ENCODE measurements around the gene TSACC. TPM values are rescaled to one million over a fixed set of nuclear protein-coding genes. Genes with fewer than 3 reads are reported as not detected.
A peak's percentile ranks its signal among the peaks of the same experiment; 100 is the strongest.
"Not testable (repeated sequence)": the region's sequence is repeated elsewhere in the genome, so short reads cannot be mapped to it uniquely, and the experiment has no call there.

The TSACC gene
- total RNA-seq, 1 donor from 2014 or later: 0.65 TPM

DNA sequence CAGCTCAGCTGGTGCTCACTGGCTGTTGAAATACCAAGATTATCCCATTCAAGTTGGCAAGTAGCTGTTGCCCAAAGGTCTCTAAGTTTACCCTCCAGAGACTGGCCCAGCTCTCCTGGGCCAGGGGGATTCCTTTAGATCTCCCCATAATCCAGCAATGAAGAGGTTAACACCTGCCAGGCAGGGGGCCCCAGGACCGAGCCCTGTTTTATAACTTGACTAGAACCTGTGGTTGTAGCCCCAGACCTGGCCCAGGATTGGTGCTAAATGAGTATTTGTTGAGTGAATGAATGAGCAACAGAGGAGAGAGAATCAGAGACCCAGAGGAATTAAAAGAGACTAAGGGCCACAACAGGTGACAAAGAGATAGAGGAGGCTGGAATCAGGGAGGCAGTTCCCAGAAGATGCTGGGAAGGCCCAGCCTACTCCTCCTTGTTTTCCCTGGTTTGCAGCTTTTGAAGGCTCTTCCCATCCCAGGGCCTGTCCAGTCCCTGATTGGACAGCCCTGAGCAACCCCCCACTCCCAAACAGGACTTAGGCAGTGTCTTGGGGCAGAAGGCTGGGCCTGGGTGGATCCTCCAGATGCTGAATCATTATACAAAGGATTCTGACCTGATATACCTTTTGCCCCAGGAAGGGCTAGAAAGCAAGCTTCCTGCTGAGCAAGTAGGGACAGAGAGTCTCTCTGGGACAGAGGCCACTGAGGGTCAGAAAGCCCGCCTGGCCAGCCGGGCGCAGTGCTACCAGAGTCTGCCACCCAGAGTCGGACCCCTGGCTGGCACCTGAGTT lies 28.2 kb downstream of the TSACC start:
- TF ChIP-seq, protein P1, sequence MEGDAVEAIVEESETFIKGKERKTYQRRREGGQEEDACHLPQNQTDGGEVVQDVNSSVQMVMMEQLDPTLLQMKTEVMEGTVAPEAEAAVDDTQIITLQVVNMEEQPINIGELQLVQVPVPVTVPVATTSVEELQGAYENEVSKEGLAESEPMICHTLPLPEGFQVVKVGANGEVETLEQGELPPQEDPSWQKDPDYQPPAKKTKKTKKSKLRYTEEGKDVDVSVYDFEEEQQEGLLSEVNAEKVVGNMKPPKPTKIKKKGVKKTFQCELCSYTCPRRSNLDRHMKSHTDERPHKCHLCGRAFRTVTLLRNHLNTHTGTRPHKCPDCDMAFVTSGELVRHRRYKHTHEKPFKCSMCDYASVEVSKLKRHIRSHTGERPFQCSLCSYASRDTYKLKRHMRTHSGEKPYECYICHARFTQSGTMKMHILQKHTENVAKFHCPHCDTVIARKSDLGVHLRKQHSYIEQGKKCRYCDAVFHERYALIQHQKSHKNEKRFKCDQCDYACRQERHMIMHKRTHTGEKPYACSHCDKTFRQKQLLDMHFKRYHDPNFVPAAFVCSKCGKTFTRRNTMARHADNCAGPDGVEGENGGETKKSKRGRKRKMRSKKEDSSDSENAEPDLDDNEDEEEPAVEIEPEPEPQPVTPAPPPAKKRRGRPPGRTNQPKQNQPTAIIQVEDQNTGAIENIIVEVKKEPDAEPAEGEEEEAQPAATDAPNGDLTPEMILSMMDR (IDR thresholded peaks at IDR 0.05; ENCODE audit: unreplicated experiment): no peak
- peaks cover 4% of the 10 kb centered on the region for H3K4me1 Mint-ChIP-seq (ENCODE audit: low read depth)

DNA sequence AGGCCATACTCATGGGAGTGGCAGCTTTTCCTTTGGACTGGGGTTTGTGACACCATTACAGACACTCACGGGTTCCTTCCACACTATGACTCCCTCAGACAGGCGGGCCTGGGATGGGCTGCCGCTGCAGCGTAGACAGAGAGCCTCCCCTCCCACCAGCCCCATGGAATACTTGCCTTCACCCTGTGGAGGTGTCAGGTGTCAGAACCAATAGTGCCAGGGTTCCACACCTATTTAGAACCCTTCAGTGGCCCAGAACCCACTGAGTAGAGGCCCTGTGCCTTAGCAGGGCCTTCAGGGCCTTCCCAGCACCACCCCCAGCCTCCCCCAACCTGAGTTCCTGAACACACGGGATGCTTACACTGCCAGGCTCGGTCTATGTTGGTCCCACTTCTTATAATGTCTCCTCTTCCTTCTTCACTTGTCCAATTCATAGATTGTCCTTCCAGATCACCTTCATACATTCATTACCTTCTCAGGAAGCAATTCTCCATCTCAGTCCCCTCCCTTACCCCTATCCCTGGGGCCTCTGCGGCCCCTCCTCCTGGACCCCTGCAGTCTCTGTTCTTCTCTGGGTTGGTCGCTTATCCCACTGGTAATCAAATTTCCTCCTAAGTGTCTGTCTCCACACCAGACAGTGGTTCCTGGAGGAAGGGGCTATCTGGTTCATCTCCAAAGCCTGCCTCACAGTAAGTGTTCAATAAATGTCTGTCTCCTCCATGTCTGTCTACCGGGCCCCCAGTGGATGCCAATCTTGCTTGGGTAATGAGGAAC lies 29.2 kb downstream of the TSACC start:
- H3K27me3 Mint-ChIP-seq: peaks cover 44% of the 10 kb centered on the region
- TF ChIP-seq, protein P1 (IDR thresholded peaks at IDR 0.05; ENCODE audit: unreplicated experiment): no peak
- H3K9me3 Mint-ChIP-seq (ENCODE audit: low read depth): no peaks in the 10 kb centered on the region
- no peak for DNase-seq (ENCODE audit: low spot score, unreplicated experiment)
- H3K4me1 Mint-ChIP-seq (ENCODE audit: low read depth): peaks cover 4% of the 10 kb centered on the region
- H3K27ac Mint-ChIP-seq: no peak overlapping the region
- H3K4me3 Mint-ChIP-seq (ENCODE audit: low read depth): no peak overlapping the region
- H3K36me3 Mint-ChIP-seq (ENCODE audit: insufficient read depth): no peaks in the 10 kb centered on the region

More for the DNA sequence above, 28.2 kb downstream of the TSACC start:
- H3K27me3 Mint-ChIP-seq: peaks cover 35% of the 10 kb centered on the region
- H3K9me3 Mint-ChIP-seq (ENCODE audit: low read depth): no peaks in the 10 kb centered on the region
- DNase-seq (ENCODE audit: low spot score, unreplicated experiment): no peak
- H3K4me3 Mint-ChIP-seq (ENCODE audit: low read depth): no peak overlapping the region
- no peak overlapping the region for H3K27ac Mint-ChIP-seq
- no peaks in the 10 kb centered on the region for H3K36me3 Mint-ChIP-seq (ENCODE audit: insufficient read depth)

- H3K4me1 Mint-ChIP-seq (ENCODE audit: low read depth): peaks cover 4% of the 10 kb centered on the region
- no peak overlapping the region for H3K27ac Mint-ChIP-seq
- H3K27me3 Mint-ChIP-seq: peaks cover 46% of the 10 kb centered on the region
- DNase-seq (ENCODE audit: low spot score, unreplicated experiment): no peak
- TF ChIP-seq, protein P1 (IDR thresholded peaks at IDR 0.05; ENCODE audit: unreplicated experiment): no peak
- no peaks in the 10 kb centered on the region for H3K36me3 Mint-ChIP-seq (ENCODE audit: insufficient read depth)
- no peak overlapping the region for H3K4me3 Mint-ChIP-seq (ENCODE audit: low read depth)
- H3K9me3 Mint-ChIP-seq (ENCODE audit: low read depth): no peaks in the 10 kb centered on the region
Measured at GRCh38 chr1:156368157-156368658, 29.9 kb downstream of the TSACC start.

DNA sequence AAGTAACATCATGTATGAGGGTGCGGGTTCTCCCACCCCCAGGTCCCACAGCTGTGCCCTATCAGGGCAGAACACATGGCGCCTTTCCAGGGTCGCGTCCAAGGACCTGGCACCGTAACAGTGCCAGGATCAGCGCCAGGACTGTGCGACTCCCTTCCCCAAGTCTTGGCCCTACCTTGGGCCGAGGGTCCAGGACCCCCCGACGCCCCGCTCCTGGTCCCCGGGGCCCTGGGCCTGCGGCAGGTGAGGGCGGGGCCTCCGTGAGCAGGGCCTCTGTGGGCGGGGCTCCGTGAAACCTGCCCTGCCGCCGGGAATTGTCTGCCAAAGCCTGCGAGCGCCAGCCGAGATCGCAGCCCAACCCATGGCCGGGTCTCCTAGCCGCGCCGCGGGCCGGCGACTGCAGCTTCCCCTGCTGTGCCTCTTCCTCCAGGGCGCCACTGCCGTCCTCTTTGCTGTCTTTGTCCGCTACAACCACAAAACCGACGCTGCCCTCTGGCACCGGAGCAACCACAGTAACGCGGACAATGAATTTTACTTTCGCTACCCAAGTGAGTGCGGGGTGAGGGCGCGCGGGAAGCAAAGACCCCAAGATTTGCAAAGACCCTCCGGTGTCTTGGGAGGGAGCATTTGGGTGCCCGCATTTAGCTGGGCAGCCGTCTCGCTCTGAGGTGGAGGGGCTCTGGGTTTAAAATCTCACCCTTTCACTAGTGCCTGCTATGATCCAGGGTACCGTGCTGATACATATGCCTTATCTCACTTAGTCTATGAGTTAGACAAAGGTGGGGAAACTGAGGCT lies 30.8 kb downstream of the TSACC start, which contains the start of gene RHBG:
Gene RHBG, plus strand, starts transcription at position 323 of the 796 bp plus-strand sequence. Its CDS starts 39 bp downstream, at position 362.
- Mint-ChIP-seq H3K4me1 (ENCODE audit: low read depth) (peaks cover 4% of the 10 kb centered on the region), H3K27ac (no peak within 1 kb of the TSS), H3K9me3 (ENCODE audit: low read depth) (no peaks in the 10 kb centered on the region), H3K27me3 (peaks cover 43% of the 10 kb centered on the region), H3K36me3 (ENCODE audit: insufficient read depth) (no peaks in the 10 kb centered on the region), H3K4me3 (ENCODE audit: low read depth) (peak within 1 kb of the TSS; percentile 70)
- peak; percentile 45 for DNase-seq (ENCODE audit: low spot score, unreplicated experiment)
- TF ChIP-seq, protein P1 (IDR thresholded peaks at IDR 0.05; ENCODE audit: unreplicated experiment): no peak

DNA sequence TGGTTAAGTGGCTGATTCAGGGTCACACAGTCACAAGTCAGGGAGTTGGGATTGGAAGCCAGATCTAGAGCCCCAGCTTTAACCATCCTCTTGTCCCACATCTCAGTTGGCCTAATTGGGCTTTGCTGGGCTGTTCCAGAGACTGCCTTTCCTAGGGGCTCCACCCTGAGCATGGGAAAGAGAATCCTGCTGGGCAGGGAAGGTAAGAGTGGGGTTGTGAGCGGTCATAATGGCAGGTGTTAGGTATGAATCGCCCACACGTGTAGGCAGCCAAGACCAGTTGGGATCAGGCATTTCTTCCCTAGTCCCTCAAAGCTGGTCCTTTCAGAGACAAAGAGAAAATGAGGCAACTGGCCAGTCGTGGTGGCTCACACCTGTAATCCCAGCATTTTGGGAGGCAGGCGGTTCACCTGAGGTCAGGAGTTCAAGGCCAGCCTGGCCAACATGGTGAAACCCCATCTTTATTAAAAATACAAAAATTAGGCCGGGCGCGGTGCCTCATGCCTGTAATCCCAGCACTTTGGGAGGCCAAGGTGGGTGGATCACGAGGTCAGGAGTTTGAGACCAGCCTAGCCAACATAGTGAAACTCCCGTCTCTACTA lies 31.5 kb downstream of the TSACC start:
- H3K27me3 Mint-ChIP-seq: peaks cover 38% of the 10 kb centered on the region
- H3K4me3 Mint-ChIP-seq (ENCODE audit: low read depth): peak overlapping the region; percentile 70
- not testable (repeated sequence) for H3K4me1 Mint-ChIP-seq (ENCODE audit: low read depth); H3K36me3 Mint-ChIP-seq (ENCODE audit: insufficient read depth); H3K27ac Mint-ChIP-seq; H3K9me3 Mint-ChIP-seq (ENCODE audit: low read depth); DNase-seq (ENCODE audit: low spot score, unreplicated experiment)

All from progenitor cell of endocrine pancreas (in vitro differentiated cells).